NCI-H82 treated with DMSO at 0.1 percent for 48 hours (cell line): Measurements from ENCODE around the gene GRB2.
A peak's percentile ranks its signal among the peaks of the same experiment; 100 is the strongest.
"Not testable (repeated sequence)": the region's sequence is repeated elsewhere in the genome, so short reads cannot be mapped to it uniquely, and the experiment has no call there.

Experiments used
- DNase-seq: peaks from one replicate; lab custom pipeline; 2025; ENCODE audit not compliant: unreplicated experiment; lab: John Stamatoyannopoulos, UW

Gene GRB2

GRCh38 chr17:75388476-75389030, 16.9 kb downstream of the GRB2 start:
- no peak for DNase-seq

GRCh38 chr17:75387771-75388170, 17.7 kb downstream of the GRB2 start:
- DNase-seq, result no peak

- no peak for DNase-seq
Observed at GRCh38 chr17:75386430-75386829, 19.0 kb downstream of the GRB2 start.

- DNase-seq, result no peak
Observed at GRCh38 chr17:75384751-75385150, 20.7 kb downstream of the GRB2 start.

DNA sequence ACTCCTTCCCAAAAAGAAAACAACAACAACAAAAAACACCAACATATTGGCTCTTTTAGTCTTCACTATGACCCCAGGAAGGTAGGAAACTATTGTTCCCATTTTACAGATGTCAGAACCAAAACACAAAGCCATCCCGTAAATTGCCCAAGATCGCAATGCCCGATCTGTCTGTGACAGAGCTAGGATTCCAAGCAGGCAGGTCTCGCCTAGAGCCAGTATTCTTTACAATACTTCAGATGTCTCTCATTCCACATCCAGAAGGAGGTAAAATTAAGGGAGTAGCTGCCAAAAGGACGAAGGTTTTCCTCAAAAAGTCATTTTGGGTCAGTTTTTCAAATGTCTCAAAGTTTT, 21.7 kb downstream of the GRB2 start:
- no peak for DNase-seq

DNA sequence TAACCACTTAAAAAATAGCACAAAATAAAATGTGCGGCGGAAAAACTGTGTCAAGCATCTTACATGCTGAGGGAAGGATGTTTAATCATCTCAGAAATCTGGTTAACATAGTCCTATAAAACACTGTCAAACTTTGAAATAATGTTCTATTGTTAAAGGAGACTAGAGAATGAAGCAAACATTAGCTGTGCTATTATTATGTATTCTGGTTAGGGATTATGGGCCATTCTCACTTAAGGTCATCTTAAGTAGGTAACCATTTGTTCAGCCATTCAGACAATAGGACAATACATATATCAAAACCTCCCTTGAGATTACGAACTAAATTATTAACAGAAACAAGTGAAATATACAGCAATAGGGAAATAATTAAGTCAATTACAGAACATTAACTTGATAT, 24.7 kb downstream of the GRB2 start:
- no peak for DNase-seq

GRCh38 chr17:75380315-75380714, 25.2 kb downstream of the GRB2 start:
- no peak for DNase-seq

GRCh38 chr17:75379426-75379825, 26.1 kb downstream of the GRB2 start:
- DNase-seq, result not testable (repeated sequence)

DNA sequence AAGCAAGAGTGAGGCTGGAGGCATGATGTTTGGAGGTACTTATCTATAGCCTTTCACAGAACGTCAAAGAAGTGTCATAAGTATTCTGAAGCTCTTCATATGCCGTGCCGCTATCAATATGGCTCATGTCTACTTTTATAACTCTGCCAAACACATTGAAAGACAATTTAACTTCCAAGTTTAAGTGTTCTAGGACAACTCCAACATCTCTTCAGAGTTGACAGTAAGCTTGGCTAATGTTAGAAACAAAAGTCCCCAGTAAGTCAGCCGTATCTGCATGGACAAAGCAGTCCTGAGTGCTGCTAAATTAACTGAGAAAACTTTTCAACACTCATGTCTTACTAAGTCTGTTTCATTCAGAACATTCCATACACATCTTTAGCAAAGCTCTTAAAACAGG, 32.2 kb downstream of the GRB2 start:
- no peak for DNase-seq

- no peak for DNase-seq
Observed at GRCh38 chr17:75371981-75372380, 33.5 kb downstream of the GRB2 start.

DNA sequence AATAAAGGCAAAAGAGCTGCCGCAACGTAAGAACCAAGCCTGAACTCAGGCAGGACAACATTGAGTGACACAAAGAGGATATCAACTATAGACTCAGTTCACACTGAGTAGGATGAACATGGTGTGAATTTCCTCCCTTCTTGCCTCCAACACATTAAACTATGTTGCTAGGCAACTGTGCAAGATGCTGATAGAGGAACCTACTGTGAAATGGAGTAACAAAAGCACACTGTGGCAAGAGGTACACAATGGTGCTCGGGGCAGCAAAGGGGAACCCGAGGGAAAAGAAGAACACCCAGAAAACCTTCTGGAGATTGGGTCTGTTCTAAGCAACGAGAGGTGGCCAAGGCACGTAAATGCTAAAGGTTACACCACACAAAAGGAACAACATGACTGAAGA, 34.1 kb downstream of the GRB2 start:
- no peak for DNase-seq

GRCh38 chr17:75370286-75370915, 35.1 kb downstream of the GRB2 start:
- DNase-seq, result no peak

- DNase-seq, result peak; percentile 71
Observed at GRCh38 chr17:75367838-75368789, 37.4 kb downstream of the GRB2 start.

GRCh38 chr17:75367312-75367711, 38.2 kb downstream of the GRB2 start:
- DNase-seq, result no peak

- no peak for DNase-seq
Observed at GRCh38 chr17:75366432-75366831, 39.0 kb downstream of the GRB2 start.

- DNase-seq, result no peak
Observed at GRCh38 chr17:75365931-75366275, 39.6 kb downstream of the GRB2 start.

DNA sequence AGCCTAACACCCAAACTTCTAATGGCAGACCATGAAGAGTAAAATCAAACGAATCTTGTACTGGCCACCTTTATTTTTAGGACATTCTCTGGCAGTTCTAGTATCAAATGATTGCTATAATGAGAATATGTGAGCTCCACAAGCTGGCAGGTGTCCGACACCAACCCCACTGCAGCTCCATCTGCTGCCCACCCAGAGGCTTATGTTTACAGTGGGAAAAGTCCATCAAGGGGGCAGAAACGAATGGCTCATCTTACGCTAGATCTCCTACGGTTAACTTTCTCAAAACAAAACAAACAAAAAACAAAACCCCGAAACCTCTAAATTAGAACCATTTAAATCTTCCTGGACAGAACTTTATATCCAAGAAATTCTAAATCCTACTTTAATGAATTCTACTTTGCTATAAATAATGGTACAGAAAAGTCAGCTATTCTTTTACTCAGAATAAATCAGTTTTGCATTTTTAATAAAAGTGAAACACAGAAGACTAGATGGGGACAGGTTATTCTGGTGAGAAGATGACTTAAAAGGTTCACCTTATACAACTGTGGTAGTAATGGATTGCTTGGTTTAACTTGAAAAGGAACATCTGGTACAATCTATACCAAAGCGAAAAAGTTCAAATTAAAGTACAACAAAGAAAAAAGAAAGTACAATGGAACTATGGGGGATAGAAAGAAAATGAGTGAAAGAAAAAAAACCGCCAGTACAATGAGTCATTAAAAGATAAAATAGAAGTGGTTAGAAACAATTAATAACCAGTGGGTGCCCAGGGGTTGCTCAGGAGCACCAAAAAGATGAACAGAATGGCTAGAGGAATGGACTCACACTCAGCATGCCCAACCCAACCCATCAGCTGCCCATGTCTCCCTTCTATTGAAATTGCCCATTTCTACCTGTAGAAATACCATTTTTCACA, 40.2 kb downstream of the GRB2 start:
- DNase-seq, result peak; percentile 54

GRCh38 chr17:75364078-75364477, 41.4 kb downstream of the GRB2 start:
- DNase-seq, result no peak

DNA sequence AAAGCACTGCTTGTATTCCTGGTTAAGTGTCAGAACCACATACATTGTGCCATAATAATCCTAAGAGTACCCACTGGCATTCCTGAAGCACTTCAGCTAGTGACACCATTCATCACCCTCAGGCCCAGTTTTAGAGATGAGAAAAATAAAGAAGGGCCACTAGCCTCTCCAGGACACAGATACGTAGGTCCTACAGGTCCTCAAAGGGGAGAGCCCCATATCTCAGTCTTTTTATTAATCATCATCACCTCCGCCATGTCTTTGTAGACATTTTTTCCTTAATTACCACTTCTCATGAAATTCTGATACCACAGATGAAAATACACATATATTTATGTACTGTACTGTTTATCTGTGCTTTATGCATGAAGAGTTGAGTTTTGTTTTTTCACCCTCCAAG, 43.5 kb downstream of the GRB2 start:
- no peak for DNase-seq

GRCh38 chr17:75361344-75361743, 44.1 kb downstream of the GRB2 start:
- DNase-seq, result no peak

- DNase-seq, result no peak
Observed at GRCh38 chr17:75356260-75356937, 49.1 kb downstream of the GRB2 start.
